ENCODE data around the gene PDHB. TPM values are rescaled to one million over a fixed set of nuclear protein-coding genes. Genes with fewer than 3 reads are reported as not detected.
A peak's percentile ranks its signal among the peaks of the same experiment; 100 is the strongest.

Gene PDHB
- total and polyA plus RNA-seq, 2 of the 13 experiments (the other 11 are each of a cell fraction or from before 2014, with no cell fraction given) = 108 to 153 TPM

DNA sequence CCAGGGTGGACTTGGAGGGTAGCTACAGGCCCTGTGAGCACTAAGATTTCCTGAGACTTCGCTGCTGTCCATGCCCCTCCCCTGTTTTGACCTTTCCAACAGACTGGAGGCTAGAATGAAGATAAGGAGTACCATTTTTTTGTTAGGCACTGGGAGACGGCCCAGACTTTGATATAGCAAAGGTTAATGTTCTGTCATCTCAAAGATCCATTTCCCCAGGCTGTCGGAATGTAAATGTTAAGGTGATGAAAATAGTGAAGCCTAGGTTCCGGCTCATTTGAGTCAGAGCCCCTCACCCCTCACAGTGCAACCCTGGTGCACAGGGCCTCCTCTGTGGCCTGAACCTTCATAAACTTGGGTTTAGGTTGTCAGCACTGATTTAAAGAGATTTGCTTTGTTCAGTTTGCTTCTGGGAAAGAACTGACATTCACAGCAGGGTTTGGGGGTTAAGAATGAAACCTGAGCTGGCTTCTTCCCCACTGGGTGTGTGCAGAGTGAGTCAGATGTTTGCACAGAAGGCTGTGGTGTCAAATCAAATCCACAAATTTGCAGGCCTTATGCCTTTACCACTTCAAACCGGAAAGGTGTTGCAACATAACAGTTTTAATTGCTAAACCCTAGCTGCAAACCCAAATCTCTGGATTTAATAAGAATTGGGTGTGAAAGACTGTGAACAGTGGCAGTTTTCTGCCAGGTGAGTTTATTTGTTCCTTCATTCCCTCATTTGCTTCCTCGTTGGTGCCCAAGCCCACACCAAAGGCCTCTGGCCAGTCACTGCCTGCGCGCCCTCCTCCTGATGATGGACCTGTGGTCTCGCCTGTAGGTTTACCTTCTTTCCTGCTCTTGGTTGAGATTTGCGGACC is 37.6 kb upstream of the PDHB start (continued):
- TF ChIP-seq CHD4 (IDR thresholded peaks at IDR 0.05; ENCODE audit: borderline replicate concordance, low read length) (no peak), ZNF331 (CRISPR knock-in tag; IDR thresholded peaks at IDR 0.05) (no peak; the same call in 1 of the 2 replicates), FOXC1 (CRISPR knock-in tag; IDR thresholded peaks at IDR 0.05; ENCODE audit: borderline replicate concordance) (no peak), ZNF17 (CRISPR knock-in tag; IDR thresholded peaks at IDR 0.05) (no peak), GATAD2A (CRISPR knock-in tag; IDR thresholded peaks at IDR 0.05) (peak; percentile 93), NFE2L1 (CRISPR knock-in tag; IDR thresholded peaks at IDR 0.05; ENCODE audit: borderline replicate concordance) (no peak), RORA (CRISPR knock-in tag; IDR thresholded peaks at IDR 0.05) (no peak), MAFF (IDR thresholded peaks at IDR 0.05; ENCODE audit: low read depth, low read length) (0 out of 2 replicates have a peak, but pooled peaks have one; percentile 21), HMG20B (CRISPR knock-in tag; conservative IDR thresholded peaks at IDR 0.05) (peak; percentile 99), FIP1L1 (IDR thresholded peaks at IDR 0.05; ENCODE audit: borderline replicate concordance, insufficient read depth, low read depth, low read length) (no peak), AKAP8 (CRISPR knock-in tag; IDR thresholded peaks at IDR 0.05) (peak; percentile 43; the same call in 1 of the 2 replicates), ZFP37 (CRISPR knock-in tag; IDR thresholded peaks at IDR 0.05; ENCODE audit: borderline replicate concordance) (no peak; the same call in 1 of the 2 replicates), ZSCAN21 (CRISPR knock-in tag; IDR thresholded peaks at IDR 0.05; ENCODE audit: borderline replicate concordance) (no peak; the same call in 1 of the 2 replicates), KDM2A (CRISPR knock-in tag; IDR thresholded peaks at IDR 0.05; ENCODE audit: borderline replicate concordance, low read depth) (no peak), ESRRA (CRISPR knock-in tag; IDR thresholded peaks at IDR 0.05; ENCODE audit: low read depth) (peak; percentile 37; the same call in 1 of the 2 replicates), ARNT2 (CRISPR knock-in tag; IDR thresholded peaks at IDR 0.05; ENCODE audit: low read depth) (0 out of 2 replicates have a peak, but pooled peaks have one; percentile 70), ZSCAN31 (CRISPR knock-in tag; IDR thresholded peaks at IDR 0.05; ENCODE audit: low read depth) (0 out of 2 replicates have a peak, but pooled peaks have one; percentile 56), ZNF782 (CRISPR knock-in tag; IDR thresholded peaks at IDR 0.05; ENCODE audit: borderline replicate concordance) (no peak)
- TF ChIP-seq, protein P1, sequence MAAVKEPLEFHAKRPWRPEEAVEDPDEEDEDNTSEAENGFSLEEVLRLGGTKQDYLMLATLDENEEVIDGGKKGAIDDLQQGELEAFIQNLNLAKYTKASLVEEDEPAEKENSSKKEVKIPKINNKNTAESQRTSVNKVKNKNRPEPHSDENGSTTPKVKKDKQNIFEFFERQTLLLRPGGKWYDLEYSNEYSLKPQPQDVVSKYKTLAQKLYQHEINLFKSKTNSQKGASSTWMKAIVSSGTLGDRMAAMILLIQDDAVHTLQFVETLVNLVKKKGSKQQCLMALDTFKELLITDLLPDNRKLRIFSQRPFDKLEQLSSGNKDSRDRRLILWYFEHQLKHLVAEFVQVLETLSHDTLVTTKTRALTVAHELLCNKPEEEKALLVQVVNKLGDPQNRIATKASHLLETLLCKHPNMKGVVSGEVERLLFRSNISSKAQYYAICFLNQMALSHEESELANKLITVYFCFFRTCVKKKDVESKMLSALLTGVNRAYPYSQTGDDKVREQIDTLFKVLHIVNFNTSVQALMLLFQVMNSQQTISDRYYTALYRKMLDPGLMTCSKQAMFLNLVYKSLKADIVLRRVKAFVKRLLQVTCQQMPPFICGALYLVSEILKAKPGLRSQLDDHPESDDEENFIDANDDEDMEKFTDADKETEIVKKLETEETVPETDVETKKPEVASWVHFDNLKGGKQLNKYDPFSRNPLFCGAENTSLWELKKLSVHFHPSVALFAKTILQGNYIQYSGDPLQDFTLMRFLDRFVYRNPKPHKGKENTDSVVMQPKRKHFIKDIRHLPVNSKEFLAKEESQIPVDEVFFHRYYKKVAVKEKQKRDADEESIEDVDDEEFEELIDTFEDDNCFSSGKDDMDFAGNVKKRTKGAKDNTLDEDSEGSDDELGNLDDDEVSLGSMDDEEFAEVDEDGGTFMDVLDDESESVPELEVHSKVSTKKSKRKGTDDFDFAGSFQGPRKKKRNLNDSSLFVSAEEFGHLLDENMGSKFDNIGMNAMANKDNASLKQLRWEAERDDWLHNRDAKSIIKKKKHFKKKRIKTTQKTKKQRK (IDR thresholded peaks at IDR 0.05; ENCODE audit: low read length) = no peak
- TF ChIP-seq, protein P2, sequence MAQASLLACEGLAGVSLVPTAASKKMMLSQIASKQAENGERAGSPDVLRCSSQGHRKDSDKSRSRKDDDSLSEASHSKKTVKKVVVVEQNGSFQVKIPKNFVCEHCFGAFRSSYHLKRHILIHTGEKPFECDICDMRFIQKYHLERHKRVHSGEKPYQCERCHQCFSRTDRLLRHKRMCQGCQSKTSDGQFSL (CRISPR knock-in tag; IDR thresholded peaks at IDR 0.05) = no peak
- TF ChIP-seq, protein P3, sequence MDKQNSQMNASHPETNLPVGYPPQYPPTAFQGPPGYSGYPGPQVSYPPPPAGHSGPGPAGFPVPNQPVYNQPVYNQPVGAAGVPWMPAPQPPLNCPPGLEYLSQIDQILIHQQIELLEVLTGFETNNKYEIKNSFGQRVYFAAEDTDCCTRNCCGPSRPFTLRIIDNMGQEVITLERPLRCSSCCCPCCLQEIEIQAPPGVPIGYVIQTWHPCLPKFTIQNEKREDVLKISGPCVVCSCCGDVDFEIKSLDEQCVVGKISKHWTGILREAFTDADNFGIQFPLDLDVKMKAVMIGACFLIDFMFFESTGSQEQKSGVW (CRISPR knock-in tag; IDR thresholded peaks at IDR 0.05; ENCODE audit: borderline replicate concordance) = no peak
- TF ChIP-seq, protein P4, sequence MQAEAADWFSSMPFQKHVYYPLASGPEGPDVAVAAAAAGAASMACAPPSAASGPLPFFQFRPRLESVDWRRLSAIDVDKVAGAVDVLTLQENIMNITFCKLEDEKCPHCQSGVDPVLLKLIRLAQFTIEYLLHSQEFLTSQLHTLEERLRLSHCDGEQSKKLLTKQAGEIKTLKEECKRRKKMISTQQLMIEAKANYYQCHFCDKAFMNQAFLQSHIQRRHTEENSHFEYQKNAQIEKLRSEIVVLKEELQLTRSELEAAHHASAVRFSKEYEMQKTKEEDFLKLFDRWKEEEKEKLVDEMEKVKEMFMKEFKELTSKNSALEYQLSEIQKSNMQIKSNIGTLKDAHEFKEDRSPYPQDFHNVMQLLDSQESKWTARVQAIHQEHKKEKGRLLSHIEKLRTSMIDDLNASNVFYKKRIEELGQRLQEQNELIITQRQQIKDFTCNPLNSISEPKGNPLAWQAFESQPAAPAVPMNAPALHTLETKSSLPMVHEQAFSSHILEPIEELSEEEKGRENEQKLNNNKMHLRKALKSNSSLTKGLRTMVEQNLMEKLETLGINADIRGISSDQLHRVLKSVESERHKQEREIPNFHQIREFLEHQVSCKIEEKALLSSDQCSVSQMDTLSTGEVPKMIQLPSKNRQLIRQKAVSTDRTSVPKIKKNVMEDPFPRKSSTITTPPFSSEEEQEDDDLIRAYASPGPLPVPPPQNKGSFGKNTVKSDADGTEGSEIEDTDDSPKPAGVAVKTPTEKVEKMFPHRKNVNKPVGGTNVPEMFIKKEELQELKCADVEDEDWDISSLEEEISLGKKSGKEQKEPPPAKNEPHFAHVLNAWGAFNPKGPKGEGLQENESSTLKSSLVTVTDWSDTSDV (CRISPR knock-in tag; IDR thresholded peaks at IDR 0.05) = no peak

Data from HepG2 (cell line).